HG02642 (cell line): Measurements from ENCODE around the gene TTLL10.
"Not testable (repeated sequence)": the region's sequence is repeated elsewhere in the genome, so short reads cannot be mapped to it uniquely, and the experiment has no call there.

Experiments
- ATAC-seq: cut with Tn5 transposase; IDR thresholded peaks from one replicate; pipeline ENCODE4 v1.9.1; 2021; ENCODE audit warnings: mild to moderate bottlenecking; ENCODE audit not compliant: unreplicated experiment, poor library complexity

The TTLL10 gene

DNA sequence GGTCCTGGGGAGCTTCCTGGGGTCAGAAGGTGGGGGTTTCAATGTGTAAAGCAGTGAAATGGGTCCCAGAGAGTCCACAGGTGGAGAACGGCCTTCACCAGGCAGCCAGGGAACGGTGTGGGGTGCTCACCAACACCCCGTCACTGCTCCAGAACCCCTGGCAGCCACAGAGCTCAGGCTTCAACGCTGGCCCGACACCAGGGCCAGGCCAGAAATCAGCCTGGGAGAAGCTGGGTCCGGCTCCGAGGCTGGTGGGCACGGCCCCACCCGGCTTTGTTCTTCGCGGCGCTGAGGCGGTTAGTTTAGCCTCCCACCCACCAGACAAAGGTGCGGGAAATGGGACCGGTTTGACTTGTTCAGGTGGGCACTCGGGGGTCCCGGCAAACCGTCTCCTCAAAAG lies 33.0 kb upstream of the TTLL10 start:
- no peak for ATAC-seq

DNA sequence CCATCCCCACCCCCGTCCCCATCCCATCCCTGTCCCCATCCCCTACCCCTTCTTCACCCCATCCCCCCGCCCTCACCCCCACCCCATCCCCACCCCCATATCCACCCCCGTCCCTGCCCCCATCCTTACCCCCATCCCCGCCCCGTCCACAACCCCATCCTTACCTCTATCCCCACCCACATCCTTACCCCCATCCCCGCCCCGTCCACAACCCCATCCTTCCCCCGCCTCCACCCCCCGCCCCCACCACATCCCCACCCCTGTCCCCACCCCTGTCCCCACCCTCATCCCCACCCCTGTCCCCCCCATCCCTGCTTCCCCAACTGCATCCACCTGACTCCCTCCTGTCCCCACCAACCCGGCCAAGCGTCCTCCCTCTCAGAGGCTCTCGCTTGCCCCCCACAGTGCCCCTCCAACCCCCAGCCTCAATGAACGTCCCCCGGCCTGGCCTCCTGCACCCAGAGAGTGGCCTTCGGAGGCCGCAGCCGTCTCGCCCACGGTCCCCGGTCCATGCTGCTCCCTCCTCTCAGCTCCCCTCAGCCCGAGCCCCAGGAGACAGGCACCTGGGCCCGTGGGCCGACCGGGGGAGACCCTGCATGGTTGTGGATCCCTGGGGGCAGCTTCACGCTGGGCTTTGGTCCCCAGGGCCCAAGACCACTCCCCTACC lies 32.3 kb upstream of the TTLL10 start:
- ATAC-seq, result no peak

DNA sequence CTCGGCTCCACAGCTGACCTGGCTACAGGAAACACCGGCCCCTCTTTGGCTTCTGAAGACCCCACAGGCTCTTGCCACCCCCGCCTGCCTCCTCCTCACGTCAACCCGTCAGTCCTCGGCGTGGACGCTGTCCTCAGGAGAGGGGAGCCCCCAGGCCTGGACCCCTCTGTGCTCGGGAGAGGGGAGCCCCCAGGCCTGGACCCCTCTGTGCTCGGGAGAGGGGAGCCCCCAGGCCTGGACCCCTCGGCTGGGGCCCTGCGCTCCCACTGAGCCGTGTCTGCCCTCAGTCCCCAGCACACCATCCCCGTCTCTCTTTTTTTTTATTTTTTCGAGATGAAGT lies 31.8 kb upstream of the TTLL10 start:
- ATAC-seq, result no peak

DNA sequence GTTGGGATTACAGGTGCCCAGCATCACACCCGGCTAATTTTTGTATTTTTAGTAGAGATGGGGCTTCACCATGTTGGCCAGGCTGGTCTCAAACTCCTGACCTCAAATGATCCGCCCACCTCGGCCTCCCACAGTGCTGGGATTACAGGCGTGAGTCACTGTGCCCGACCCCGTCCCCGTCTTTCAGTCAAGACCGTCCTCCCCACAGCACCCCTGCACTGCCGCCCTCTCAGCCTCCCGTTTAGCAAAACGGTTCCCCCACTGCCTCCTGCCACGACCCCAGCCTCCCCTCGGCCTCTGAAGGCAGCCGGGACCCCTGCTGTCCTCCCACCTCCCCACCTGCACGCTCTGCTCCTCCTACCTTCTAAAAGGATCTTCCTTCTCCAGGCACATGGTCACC lies 31.3 kb upstream of the TTLL10 start:
- not testable (repeated sequence) for ATAC-seq

DNA sequence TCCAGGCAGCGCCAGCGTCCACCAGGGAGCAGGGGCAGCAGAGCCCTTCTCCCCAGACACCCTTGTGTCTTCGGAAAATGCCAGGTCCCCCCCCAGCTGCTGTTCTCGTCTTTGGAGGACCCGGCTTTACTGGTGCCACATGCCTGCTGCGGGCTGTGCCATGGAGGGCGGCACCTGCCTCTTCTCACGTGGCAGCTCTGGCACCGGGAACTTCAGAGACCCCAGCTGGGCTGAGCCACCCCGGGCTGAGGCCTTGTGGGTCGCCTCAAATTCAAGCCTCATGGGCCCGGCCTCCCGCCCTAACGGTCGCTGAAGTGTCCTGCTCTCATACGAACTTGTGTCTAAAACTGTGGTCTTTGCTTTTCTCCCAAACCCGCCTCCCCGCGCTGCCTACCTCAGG lies 30.8 kb upstream of the TTLL10 start:
- no peak for ATAC-seq

DNA sequence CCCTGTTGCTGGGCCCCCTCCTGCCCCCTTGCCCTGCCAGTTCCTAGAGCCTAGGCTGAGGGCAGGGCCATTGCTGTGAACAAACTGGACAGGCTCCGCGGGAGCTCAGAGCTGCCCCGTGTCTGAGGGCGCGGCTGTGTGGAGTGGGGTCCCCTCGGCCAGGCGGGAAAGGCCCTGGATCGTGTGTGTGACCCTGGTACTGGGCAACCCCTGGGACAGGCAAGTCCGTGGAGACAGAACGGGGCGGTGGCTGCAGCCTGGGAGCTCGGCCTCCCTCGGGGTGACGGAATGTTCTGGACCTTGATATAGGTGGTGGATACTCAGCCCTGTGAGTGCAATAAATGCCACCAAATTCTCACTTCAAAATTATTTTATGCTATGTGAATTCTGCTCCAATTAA lies 30.0 kb upstream of the TTLL10 start:
- ATAC-seq, result no peak

DNA sequence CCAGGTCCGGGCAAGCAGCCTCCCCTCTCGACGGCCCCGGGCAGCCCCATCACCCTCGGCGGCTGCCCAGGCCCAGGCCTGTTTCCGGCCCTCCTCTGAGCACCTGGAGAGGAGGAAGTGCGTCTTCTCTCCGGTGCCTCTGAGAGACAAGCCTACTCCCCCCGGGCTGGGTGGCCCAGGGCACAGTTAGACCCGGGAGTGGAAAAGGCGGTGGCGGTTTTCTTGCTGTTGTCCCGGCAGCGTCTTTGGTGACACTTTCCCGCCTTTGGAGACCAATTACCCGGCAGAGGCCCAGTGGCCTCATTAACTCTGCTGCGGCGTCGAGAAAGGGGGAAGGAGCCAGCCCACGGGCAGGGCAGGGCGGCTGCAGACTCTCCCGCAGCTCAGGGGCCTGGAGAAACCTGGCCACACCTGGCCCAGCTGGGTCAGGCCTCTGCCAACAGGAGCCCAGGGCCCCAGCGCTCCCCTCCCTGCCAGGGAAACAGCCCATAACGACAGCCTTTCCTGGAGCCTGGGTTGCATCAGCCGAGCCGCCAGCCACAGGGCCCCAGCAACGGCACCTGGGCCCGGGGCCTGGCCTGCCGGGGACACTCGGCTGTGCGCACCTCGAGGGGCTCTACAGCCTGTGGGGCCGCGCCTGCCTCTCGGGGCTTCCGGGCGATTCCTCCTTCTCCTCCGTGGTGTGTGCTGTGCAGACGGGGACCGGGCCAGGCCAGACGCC lies 29.4 kb upstream of the TTLL10 start:
- ATAC-seq, result no peak

DNA sequence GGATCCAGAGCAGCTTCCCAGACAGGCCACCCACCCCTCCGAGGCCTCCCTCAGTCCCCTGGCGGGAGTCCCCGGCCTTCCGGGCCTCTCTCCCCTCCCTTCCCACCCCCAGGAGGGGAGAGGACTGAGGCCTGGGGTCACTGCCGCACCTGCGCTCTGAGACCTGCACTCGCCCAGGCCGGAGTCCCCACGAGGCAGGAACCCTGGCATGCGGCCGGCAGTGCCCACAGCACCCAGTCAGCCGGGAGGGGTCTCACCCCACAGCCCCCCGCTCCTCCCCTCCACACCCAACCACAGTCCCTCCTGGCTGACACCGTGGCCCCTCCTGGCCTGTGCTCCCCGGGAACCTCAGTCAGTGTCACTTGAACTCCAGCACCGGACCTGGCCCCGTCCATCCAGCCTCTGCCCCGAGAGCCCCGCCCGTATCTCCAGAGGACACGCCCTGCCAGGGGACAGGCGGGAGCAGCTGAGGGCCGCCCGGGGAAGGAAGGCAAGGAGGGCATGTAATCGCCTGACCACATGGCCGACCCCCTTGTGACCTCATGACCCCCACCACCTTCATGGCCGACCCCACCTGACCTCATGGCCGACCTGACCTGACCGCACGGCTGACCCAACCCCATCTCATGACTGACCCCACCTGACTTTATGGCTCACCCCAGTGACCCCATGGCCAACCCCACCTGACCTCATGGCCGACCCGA lies 28.7 kb upstream of the TTLL10 start:
- no peak for ATAC-seq

DNA sequence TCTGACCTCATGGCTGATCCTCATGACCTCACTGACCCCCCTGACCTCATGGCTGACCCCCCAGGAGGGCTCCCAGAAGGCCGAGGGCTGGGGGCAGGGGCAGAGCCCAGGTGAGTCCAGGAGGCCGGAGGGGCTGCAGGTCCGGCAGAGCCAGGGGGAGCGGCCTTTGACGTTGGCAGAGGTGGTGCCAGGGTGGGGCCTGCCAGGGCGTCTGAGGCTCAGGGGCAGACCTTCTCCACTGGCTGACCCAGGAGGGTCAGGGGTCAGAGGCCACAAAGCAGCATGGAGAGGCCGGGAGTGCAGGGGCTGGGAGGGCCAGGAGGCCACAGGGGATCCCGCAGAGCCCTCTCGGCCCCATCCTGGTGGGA lies 28.1 kb upstream of the TTLL10 start:
- ATAC-seq, result no peak

DNA sequence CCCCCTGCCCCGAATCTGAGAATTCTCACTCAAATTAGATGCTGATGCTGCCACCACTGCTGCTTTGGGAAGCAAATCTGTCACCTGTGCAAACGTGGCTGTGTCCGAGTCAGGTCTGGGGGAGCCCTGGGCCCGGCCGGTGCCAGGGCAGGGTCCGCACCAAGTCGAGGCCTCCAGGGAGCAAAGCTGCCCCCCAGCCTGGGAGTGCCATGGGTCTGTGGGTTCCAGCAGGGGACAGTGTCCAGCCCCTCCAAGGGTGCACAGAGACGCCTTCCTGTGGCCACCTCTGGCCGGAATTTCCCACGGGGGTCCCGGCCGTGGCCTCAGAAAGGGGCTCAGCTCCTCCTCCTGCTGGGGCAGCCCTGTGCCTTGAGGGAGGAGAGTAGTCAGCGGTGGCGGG lies 27.7 kb upstream of the TTLL10 start:
- ATAC-seq, result no peak

DNA sequence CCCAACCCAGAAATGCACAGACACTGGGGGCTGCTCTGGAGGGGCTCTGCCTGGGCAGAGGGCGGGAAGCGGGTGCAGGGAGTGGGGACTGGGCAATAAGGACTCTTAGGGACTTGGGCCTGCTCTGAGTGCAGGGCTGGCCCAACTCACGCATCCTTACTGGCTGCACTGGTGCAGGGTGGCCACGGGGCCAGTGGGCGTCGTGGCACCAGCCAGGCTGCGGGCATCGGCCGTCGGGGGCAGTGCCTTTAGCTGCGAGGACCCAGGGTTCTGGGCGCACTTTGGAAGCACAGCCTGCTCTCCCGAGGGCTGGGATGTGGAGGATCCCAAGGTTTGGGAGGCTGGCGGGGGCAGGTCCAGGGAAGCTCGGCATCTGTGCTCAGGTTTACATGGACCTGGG lies 27.1 kb upstream of the TTLL10 start:
- ATAC-seq, result no peak

DNA sequence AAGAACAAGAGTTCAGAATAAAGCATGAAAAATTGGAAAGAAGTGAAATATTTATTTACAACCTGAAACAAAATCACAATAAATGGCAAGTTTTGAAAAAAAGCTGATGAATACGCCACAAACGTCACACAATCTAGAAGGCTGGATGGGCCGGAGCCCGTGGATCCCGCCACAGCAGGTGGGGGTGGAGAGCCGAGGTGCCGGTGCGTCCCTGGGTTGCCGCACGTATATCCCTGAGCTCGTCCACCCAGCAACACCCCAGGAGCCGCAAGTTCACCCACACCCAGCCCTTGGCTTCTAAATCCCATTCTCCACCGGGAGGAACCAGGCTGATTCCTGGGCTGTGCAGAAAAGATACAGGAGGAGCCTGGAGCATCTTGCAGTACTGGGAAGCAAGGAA lies 25.6 kb upstream of the TTLL10 start:
- no peak for ATAC-seq

DNA sequence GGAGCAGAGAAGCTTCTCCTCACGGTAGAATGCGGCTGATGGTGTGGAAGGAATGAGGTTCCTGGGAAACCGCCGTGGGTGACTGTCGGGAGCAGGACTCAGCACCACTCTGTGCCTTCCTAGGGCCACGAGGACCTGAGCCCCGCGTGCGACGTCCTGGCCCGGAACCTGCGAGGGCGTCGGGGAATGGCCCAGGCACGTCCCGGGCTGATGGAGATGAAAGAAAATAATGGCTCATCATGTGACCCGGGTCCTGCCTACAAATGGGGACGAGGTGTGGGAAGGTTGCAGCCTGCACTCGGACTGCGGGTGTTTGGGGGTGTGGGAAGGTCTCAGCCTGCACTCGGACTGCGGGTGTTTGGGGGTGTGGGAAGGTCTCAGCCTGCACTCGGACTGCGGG lies 25.1 kb upstream of the TTLL10 start:
- no peak for ATAC-seq

DNA sequence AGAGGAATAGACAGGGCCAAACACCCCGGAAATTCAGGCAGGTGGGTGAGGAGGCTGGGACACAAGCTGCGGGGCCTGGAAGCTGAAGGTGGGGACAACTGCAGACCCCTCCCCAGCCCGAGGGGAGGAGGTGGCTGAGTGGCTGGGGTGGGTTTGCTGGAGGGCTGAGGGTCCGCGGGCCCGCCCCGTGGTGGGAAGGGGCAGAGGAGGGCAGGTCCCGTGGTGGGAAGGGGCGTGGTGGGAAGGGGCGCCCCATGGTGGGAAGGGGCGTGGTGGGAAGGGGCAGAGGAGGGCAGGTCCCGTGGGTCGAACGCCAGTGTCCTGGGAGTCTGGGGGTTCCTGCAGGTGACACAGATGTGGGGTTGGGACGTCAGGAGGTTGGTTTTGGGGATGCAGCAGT lies 24.3 kb upstream of the TTLL10 start:
- no peak for ATAC-seq

DNA sequence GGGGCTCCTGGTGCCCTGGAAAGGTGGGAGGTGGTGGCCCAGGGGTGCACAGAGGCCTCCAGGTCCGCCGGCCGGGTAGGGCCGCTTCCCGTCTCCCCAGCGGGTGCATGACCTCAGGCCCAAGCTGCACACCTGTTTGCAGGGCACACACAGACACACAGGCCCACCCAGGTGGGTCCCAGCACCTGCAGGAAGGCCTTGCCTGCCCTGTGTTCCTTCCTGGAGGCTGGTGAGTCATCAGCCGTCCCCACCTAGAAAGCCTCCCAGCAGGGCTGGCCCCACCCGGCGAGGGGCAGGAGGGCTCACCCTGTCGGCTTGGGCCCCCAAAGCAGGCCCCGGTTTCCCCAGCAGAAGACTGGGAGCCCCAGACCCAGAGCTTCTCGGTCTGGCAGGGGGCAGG lies 23.6 kb upstream of the TTLL10 start:
- ATAC-seq, result no peak

DNA sequence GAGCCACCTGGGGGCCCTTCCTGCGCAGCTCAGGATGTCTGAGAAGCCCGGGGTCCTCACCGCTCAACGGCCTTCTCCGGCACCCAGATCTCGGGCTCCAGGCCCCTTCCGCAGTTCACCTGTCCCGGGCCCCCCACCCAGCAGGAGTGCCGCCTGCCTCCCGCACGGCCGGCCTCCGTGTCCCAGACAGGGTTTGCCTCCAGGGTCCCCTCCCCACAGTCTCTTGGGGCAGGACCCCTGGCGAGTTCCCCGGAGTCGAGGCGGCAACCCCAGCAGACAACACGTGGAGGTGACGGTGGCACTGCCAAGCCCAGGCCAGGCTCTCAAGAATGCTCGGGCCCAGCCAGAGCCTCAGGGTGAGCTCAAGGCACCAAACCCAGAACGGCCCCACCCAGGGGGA lies 22.4 kb upstream of the TTLL10 start:
- no peak for ATAC-seq

DNA sequence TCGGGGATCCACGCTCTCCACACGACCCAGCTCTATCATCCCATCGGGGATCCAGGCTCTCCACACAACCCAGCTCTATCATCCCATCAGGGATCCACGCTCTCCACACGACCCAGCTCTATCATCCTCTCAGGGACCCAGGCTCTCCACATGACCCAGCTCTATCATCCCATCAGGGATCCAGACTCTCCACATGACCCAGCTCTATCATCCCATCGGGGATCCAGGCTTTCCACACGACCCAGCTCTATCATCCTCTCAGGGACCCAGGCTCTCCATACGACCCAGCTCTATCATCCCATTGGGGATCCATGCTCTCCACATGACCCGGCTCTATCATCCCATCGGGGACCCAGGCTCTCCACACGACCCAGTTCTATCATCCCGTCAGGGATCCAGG lies 21.2 kb upstream of the TTLL10 start:
- not testable (repeated sequence) for ATAC-seq

DNA sequence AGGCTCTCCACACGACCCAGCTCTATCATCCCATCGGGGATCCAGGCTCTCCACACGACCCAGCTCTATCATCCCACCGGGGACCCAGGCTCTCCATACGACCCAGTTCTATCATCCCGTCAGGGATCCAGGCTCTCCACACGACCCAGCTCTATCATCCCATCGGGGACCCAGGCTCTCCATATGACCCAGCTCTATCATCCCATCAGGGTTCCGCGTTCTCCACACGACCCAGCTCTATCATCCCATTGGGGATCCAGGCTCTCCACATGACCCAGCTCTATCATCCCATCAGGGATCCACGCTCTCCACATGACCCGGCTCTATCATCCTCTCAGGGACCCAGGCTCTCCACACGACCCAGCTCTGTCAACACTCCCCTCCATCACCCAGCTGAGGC lies 20.5 kb upstream of the TTLL10 start:
- not testable (repeated sequence) for ATAC-seq

DNA sequence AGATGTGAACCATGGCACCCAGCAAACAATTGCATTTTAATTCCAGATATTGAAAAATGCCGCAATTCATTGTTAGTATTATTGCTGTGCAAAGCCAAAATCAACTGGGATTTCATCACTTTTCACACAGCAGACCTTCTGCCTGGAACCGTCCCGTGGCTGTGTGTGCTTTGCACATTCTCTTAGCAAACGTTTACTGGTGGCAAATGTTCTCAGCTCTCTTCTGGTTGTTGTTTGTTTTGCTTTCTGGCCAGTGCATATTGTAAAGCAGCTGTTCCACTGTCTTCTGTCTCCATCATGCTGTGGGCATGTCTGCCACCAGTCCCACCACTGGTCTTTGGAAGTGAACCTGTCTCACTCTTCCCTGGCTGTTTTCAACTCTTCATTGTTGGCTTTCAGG lies 19.8 kb upstream of the TTLL10 start:
- no peak for ATAC-seq

DNA sequence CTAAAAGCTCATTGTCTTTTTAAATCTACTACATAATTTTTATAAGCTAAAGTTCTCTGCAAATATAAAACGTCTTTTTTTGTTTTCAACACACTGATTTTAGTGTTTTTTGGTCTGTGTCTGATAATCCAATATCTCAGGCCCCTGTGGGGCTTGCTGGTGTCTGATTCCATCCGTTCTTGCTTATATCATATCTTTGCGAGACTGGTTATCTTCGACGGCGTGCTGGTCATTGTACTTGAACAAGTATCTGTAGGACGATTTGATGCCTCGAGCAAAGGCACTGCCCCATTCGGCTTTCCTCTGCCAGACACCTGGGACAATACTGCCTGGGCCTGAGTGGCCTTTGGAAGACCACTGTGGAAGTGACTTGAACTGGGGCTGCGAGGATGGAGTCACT lies 18.4 kb upstream of the TTLL10 start:
- no peak for ATAC-seq

DNA sequence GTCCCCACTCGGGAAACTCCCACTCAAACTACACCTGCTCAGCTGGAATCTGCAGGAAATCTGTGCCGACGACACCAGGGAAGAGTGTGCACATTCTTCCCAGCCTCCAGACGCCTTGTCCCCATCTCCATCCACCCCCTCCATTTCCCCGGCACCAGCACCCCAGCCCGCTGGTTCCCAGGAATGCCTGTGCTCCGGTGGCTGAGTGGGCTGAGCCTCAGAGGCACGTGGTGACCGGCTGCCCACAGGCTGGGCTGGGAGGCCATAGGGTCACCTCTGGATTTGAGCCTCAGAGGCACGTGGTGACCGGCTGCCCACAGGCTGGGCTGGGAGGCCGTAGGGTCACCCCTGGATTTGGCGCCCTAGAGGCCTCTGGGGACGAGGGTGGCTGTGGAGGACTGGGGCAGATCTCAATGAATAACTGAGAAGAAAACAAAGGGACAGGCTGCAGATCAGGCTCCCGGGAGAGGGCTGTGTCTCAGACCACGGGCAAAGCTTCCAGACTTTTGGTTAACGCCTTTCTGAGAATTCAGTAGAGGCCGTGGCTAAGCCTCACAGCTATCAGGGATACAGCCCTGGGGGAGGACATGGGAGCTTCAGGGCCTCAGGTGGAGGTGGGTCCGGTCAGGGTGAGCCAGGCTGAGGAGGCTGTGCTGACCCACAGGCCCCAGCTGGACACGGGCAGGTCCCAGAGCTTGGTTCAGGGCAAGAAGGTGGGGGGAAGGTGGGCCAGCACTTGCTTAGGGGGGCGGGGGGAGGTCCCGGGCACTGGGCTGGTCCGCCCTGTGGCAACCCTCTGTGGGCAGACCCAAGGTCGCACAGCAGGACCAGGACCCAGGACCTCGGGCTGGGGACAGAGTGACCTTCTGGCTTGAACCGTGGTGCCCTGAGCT lies 17.3 kb upstream of the TTLL10 start:
- no peak for ATAC-seq
